K562 (cell line): ENCODE results near the gene TMEM95. TPM values are rescaled to one million over a fixed set of nuclear protein-coding genes. Genes with fewer than 3 reads are reported as not detected.

Source experiments
- CREM ChIP-seq: IDR thresholded peaks from 2 replicates; pipeline ENCODE4 v1.6.1; 2014; ENCODE audit warnings: antibody characterized with exemption, low read depth
- ELK3 ChIP-seq: fragments of 450-650 bp; formaldehyde crosslinking; IDR thresholded peaks from 2 replicates; pipeline ENCODE4 v1.4.0; 2020; ENCODE audit warnings: mild to moderate bottlenecking
- HDAC1 ChIP-seq, 2 experiments: fragments of 450-650 bp; IDR thresholded peaks; 2 replicates each; pipeline ENCODE4 v1.6.1; 2016 to 2017; ENCODE audit warnings: inconsistent platforms in 1 of 2, mild to moderate bottlenecking in 1 of 2, moderate library complexity in 1 of 2
- MCM5 ChIP-seq: fragments of 450-650 bp; IDR thresholded peaks from 2 replicates; pipeline ENCODE4 v1.6.1; 2016; ENCODE audit warnings: low read depth
- MGA ChIP-seq: fragments of 450-650 bp; IDR thresholded peaks from 2 replicates; pipeline ENCODE4 v1.6.1; 2016; ENCODE audit warnings: mild to moderate bottlenecking, moderate library complexity
- NKRF ChIP-seq: fragments of 450-650 bp; IDR thresholded peaks from 2 replicates; pipeline ENCODE4 v1.6.1; 2016; ENCODE audit warnings: borderline replicate concordance
- PHF8 ChIP-seq: fragments of 200-600 bp; sonication (generic); IDR thresholded peaks from 2 replicates; pipeline ENCODE4 v1.6.1; 2012; ENCODE audit warnings: mixed run types, mild to moderate bottlenecking, inconsistent platforms, low read length, moderate library complexity, borderline replicate concordance
- RBFOX2 ChIP-seq: fragments of 200-400 bp; formaldehyde crosslinking; IDR thresholded peaks from 2 replicates; pipeline ENCODE4 v1.6.1; 2017; ENCODE audit warnings: low read depth, mild to moderate bottlenecking, low read length, moderate library complexity
- SAP30 ChIP-seq: fragments of 200-600 bp; sonication (generic); IDR thresholded peaks from 2 replicates; pipeline ENCODE4 v1.6.1; 2012; ENCODE audit warnings: borderline replicate concordance, low read depth, mild to moderate bottlenecking, moderate library complexity, low read length, control low read depth, inconsistent platforms; ENCODE audit not compliant: insufficient read depth, poor library complexity, severe bottlenecking
- ZNF121 ChIP-seq: sonication (generic); formaldehyde crosslinking; conservative IDR thresholded peaks from 2 replicates; pipeline ENCODE4 v1.8.0; 2022; ENCODE audit warnings: missing genetic modification reagents
- polyA plus RNA-seq, 8 experiments: library from polyadenylated mRNA; depleted of rRNA in 4 of 8; stranded (reverse) in 5 of 8; unstranded in 3 of 8; fragments of >200 nt; fragmentation: Nextera tagmentation in 2 of 8; fragmentation: Illumina TruSeq in 1 of 8; extraction: Ambion mirVana in 2 of 8; extraction: Trizol in 1 of 8; gene quantifications; 2 replicates each; pipeline versions ENCODE4 v1.2.1 to v1.2.3, GENCODE V29; 2011 to 2014; ENCODE audit warnings: inconsistent platforms in 1 of 8, missing spikeins in 1 of 8
- total RNA-seq, 7 experiments: library from RNA; depleted of rRNA in 6 of 7; stranded (reverse); fragments of >200 nt in 6 of 7; fragmentation: Illumina TruSeq in 2 of 7; extraction: Trizol in 2 of 7; gene quantifications; 2 replicates each; pipeline versions ENCODE4 v1.2.1 to v1.2.3, GENCODE V29; 2011 to 2021; ENCODE audit warnings: low replicate concordance in 1 of 7

Gene TMEM95
- total and polyA plus RNA-seq, 9 of the 15 experiments (the other 6 are each of a cell fraction or from before 2014, with no cell fraction given): not detected

- TF ChIP-seq MGA (0 out of 2 replicates have a peak, but pooled peaks have one; percentile 16), RBFOX2 (peak; percentile 76), ZNF121 (CRISPR knock-in tag) (no peak), HDAC1 (IDR thresholded peaks at IDR 0.05) (no peak), CREM (peak; percentile 80), NKRF (peak; percentile 58; the same call in 1 of the 2 replicates), MCM5 (no peak), SAP30 (peak; percentile 5), PHF8 (peak; percentile 45; the same call in 1 of the 2 replicates), ELK3 (CRISPR knock-in tag) (no peak)
These were observed 47.0 kb upstream of the TMEM95 start (continued) for GRCh38 chr17:7307686-7308624.
